ENCODE results near the gene ADCY5.

GRCh38 chr3:123412811-123413604, 35.9 kb downstream of the ADCY5 start:
- TF ChIP-seq CTCF (conservative IDR thresholded peaks at IDR 0.05) (no peak), EZH2 (IDR thresholded peaks at IDR 0.05; ENCODE audit: low read depth) (no peak)
